IPS DF 6.9 (cell line): Measurements from ENCODE around the gene BHLHE23.

ENCODE experiments used
- DNase-seq: peaks from one replicate; pipeline ENCODE4 v3.0.0-alpha.2; 2013; ENCODE audit warnings: low read depth, low spot score
- H3K27ac ChIP-seq: one replicate; pipeline ENCODE4 v1.5.1; 2013; ENCODE audit warnings: low read length, control low read depth
- H3K27me3 ChIP-seq: 2 replicates; pipeline ENCODE4 v1.6.1; 2013; ENCODE audit warnings: mild to moderate bottlenecking, low read length; ENCODE audit not compliant: control insufficient read depth, insufficient read depth
- H3K36me3 ChIP-seq: 2 replicates; pipeline ENCODE4 v1.6.1; 2013; ENCODE audit warnings: low read length; ENCODE audit not compliant: control insufficient read depth, insufficient read depth
- H3K4me1 ChIP-seq: 2 replicates; pipeline ENCODE4 v1.6.1; 2013; ENCODE audit warnings: low read length; ENCODE audit not compliant: control insufficient read depth, insufficient read depth
- H3K4me3 ChIP-seq: 2 replicates; pipeline ENCODE4 v1.5.1; 2013; ENCODE audit warnings: mild to moderate bottlenecking, low read length
- H3K9me3 ChIP-seq: 2 replicates; pipeline ENCODE4 v1.6.1; 2013; ENCODE audit warnings: low read length, inconsistent platforms; ENCODE audit not compliant: control insufficient read depth, insufficient read depth
- WGBS: extraction: QIAGEN DNeasy Blood & Tissue Kit; methylation state at CpG from one replicate; pipeline ENCODE4 v1.1.7; 2013; ENCODE audit warnings: mixed read lengths, missing lambda C conversion rate; ENCODE audit not compliant: insufficient read length, insufficient coverage; 5-methylcytosine and 5-hydroxymethylcytosine counted together

Gene BHLHE23

DNA sequence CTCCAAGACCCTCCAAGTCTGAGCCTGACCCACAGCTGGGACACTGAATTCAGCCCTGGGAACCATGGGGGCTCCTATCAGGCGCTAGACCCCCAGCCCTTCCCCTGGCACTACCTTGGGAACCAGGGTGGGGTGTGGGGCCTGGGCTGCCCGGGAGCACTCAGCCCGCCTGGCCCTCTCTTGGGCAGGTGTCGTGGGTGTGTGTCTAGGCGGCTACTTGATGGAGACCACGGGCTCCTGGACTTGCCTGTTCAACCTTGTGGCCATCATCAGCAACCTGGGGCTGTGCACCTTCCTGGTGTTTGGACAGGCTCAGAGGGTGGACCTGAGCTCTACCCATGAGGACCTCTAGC, 39.6 kb downstream of the BHLHE23 start:
- Histone ChIP-seq H3K4me3 (no peak overlapping the region), H3K9me3 (no peaks in the 10 kb centered on the region), H3K4me1 (no peaks in the 10 kb centered on the region; the same call in none of the 2 replicates), H3K36me3 (peaks cover 17% of the 10 kb centered on the region), H3K27ac (no peak overlapping the region), H3K27me3 (no peaks in the 10 kb centered on the region; the same call in 1 of the 2 replicates)
- no CpG with 5 or more reads among the region's 6 CpGs for whole genome bisulfite sequencing
- DNase-seq: no peak

DNA sequence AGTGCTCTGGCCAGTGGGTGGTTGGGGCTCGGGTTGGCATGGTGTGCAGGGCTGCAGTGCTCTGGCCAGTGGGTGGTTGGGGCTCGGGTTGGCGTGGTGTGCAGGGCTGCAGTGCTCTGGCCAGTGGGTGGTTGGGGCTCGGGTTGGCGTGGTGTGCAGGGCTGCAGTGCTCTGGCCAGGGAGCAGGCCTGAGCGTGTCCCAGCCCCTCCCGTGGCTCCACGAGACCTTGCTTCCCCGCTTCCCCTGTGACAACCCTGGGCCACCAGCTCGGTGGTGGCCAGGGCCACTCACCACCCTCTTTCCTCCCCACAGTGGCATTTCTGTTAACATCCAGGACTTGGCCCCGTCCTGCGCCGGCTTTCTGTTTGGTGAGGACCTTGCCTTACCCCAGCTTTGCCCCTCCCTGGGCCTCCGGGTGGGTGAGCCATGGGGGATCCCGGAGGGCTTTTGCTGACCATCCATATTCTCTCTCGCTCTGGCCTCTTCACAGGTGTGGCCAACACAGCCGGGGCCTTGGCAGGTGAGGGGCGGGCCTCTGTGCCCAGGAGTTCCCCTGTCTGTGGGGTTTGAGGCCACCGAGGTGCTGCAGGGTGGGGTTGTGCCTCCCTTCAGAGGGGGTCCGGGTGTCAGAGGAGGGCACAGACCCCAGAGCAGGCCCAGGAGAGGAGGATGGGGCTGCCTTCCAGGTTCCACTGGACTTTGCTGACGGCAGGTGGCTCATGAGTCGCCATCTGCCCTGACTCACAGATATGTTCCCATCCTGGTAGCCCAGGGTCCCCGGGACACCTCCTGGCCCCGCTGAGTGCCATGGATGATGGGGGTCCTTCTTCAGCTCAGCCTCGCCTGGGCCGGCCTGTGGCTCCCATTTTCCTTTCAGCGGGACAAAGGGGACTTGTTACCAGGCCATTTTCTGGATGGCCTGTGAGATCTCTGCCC, 40.3 kb downstream of the BHLHE23 start:
- Histone ChIP-seq H3K36me3 (peaks cover 17% of the 10 kb centered on the region), H3K27ac (no peak overlapping the region), H3K27me3 (no peaks in the 10 kb centered on the region), H3K9me3 (no peaks in the 10 kb centered on the region), H3K4me3 (no peak overlapping the region), H3K4me1 (no peaks in the 10 kb centered on the region; the same call in none of the 2 replicates)
- no CpG with 5 or more reads among the region's 27 CpGs for WGBS
- no peak for DNase-seq

DNA sequence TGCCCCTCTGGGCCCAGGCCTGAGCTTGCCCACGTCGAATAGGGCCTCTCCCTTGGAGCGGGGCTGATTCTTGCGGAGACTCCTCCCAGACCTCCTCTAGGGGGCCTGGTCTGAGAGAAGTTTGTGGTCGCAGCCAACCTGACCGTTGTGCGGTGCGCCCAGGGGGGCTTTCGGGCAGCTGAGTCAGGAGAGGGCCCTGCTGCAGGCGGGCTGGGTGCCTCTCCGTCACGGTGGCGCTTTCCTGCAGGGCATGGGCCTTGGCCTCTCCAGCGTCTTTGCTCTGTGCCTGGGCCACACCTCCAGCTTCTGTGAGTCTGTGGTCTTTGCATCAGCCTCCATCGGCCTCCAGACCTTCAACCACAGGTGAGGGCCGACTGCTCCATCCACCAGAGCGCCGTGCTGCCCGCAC, 41.4 kb downstream of the BHLHE23 start:
- H3K36me3 ChIP-seq: peaks cover 17% of the 10 kb centered on the region
- no peaks in the 10 kb centered on the region for H3K27me3 ChIP-seq
- no peak for DNase-seq
- no peak overlapping the region for H3K4me3 ChIP-seq
- WGBS: no CpG with 5 or more reads among the region's 19 CpGs
- no peaks in the 10 kb centered on the region for H3K9me3 ChIP-seq
- H3K4me1 ChIP-seq: no peaks in the 10 kb centered on the region; the same call in 1 of the 2 replicates
- no peak overlapping the region for H3K27ac ChIP-seq

DNA sequence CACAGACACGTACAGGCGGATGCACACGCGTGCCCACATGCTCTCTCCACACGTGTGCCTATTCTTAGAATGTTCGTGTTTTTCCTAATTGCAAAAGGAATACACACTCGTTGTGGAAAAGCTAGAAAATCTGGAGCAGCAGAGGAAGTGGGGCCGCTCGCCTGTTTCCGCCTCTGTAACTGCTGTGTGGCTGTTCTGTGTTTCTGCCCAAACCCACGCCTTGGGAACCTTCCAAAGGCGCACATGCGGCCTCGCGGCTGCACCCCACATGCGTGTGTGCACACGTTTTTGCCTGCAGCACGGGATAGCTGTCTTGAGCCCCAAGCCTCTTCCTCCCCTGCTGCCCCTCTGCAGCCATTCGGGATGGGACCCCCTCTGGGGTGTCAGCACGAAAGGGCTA, 42.1 kb downstream of the BHLHE23 start:
- Histone ChIP-seq H3K36me3 (peaks cover 20% of the 10 kb centered on the region), H3K27ac (no peak overlapping the region), H3K27me3 (no peaks in the 10 kb centered on the region), H3K9me3 (no peaks in the 10 kb centered on the region), H3K4me1 (no peaks in the 10 kb centered on the region; the same call in 1 of the 2 replicates), H3K4me3 (no peak overlapping the region)
- WGBS: no CpG with 5 or more reads among the region's 20 CpGs
- DNase-seq: no peak

DNA sequence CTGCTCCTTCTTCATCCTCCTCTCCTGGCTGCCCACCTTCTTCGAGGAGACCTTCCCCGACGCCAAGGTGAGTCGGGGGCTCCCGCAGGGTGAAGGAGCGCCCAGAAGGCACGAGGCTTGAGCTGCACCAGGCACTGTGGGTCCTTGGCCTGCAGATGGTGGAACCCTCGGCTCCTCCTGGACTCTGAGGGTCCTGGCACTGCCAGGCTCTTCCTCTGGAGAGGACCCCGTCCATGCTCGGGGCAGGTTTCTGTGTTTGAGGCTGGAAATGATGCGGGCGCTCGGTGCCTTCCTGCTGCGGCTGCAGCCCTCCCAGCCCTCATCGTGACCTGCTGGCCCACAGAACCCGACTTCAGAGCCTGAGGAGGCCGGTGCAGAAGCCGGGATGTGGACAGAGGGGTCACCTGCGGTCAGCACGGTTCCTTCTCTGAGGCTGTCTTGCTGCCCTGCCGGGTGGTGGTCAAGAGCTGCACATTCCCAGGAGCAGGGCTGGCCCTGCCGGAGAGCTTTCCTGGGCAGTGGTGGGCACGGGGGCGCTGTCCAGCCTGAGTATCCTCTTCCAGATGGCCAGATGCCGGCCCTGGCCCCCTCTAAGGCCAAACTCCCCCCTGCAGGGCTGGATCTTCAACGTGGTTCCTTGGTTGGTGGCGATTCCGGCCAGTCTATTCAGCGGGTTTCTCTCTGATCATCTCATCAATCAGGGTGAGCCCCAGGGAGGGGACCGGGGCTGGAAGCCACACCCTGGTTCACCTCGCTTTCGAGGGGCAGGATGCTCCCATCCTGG, 43.0 kb downstream of the BHLHE23 start:
- peaks cover 20% of the 10 kb centered on the region for H3K36me3 ChIP-seq
- H3K4me3 ChIP-seq: no peak overlapping the region
- no CpG with 5 or more reads among the region's 32 CpGs for WGBS
- H3K4me1 ChIP-seq: no peaks in the 10 kb centered on the region; the same call in 1 of the 2 replicates
- H3K27me3 ChIP-seq: no peaks in the 10 kb centered on the region
- no peak overlapping the region for H3K27ac ChIP-seq
- DNase-seq: no peak
- H3K9me3 ChIP-seq: no peaks in the 10 kb centered on the region

GRCh38 chr20:62962891-62963613, 43.7 kb downstream of the BHLHE23 start:
- H3K4me1 ChIP-seq: no peaks in the 10 kb centered on the region; the same call in 1 of the 2 replicates
- no peak overlapping the region for H3K4me3 ChIP-seq
- no CpG with 5 or more reads among the region's 32 CpGs for WGBS
- no peak for DNase-seq
- no peaks in the 10 kb centered on the region for H3K27me3 ChIP-seq
- H3K9me3 ChIP-seq: no peaks in the 10 kb centered on the region
- no peak overlapping the region for H3K27ac ChIP-seq
- H3K36me3 ChIP-seq: peaks cover 20% of the 10 kb centered on the region

GRCh38 chr20:62962221-62962879, 44.4 kb downstream of the BHLHE23 start:
- no CpG with 5 or more reads among the region's 30 CpGs for WGBS
- Histone ChIP-seq H3K36me3 (peaks cover 27% of the 10 kb centered on the region), H3K27ac (no peak overlapping the region), H3K27me3 (no peaks in the 10 kb centered on the region), H3K9me3 (no peaks in the 10 kb centered on the region), H3K4me3 (no peak overlapping the region), H3K4me1 (no peaks in the 10 kb centered on the region; the same call in 1 of the 2 replicates)
- DNase-seq: no peak

- H3K9me3 ChIP-seq: no peaks in the 10 kb centered on the region
- peaks cover 30% of the 10 kb centered on the region for H3K36me3 ChIP-seq
- H3K4me1 ChIP-seq: no peaks in the 10 kb centered on the region; the same call in 1 of the 2 replicates
- no peak overlapping the region for H3K4me3 ChIP-seq
- no CpG with 5 or more reads among the region's 8 CpGs for WGBS
- H3K27me3 ChIP-seq: no peaks in the 10 kb centered on the region
- DNase-seq: no peak
- H3K27ac ChIP-seq: no peak overlapping the region
Measured at GRCh38 chr20:62961799-62962198, 45.0 kb downstream of the BHLHE23 start.

DNA sequence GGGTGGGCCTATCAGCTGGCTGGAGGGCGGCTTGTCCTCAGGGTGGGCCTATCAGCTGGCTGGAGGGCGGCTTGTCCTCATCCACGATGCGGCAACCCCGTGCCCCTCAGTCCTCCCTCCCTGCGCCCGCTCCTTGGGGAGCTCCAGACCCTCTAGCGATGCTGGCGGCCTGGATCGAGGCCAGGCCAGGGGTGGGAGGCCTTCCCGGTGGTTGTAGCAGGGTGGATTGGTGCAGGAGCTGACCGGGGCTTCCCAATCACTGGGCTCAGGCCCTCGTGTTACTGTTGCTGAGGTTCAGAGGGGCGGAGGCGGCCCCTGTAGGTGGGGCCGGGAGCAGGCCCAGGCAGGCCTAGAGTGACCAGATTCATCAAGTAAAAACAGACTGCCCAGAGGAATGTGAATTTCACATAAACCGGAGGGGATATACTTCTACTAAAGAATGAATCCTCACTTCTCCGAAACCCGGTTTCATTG, 45.4 kb downstream of the BHLHE23 start:
- H3K27ac ChIP-seq: no peak overlapping the region
- no peaks in the 10 kb centered on the region; the same call in 1 of the 2 replicates for H3K4me1 ChIP-seq
- no peaks in the 10 kb centered on the region for H3K27me3 ChIP-seq
- H3K36me3 ChIP-seq: peaks cover 32% of the 10 kb centered on the region
- no peak overlapping the region for H3K4me3 ChIP-seq
- DNase-seq: no peak
- no CpG with 5 or more reads among the region's 19 CpGs for WGBS
- no peaks in the 10 kb centered on the region for H3K9me3 ChIP-seq
